OCI-LY3 (cell line): ENCODE measurements around the gene TMEM266.

ENCODE experiments used
- H2AFZ ChIP-seq: fragments of 200-600, 300-600 bp; shearing (Covaris generic); 2 replicates; pipeline ENCODE4 v1.6.0; 2014; ENCODE audit warnings: antibody characterized with exemption, low read depth, low read length
- H3K27ac ChIP-seq: fragments of 200-600, 300-600 bp; sonication (generic); 2 replicates; pipeline ENCODE4 v1.5.1; 2014; ENCODE audit warnings: mild to moderate bottlenecking, low read length, moderate library complexity, mixed read lengths
- H3K27me3 ChIP-seq: fragments of 200-600, 300-600 bp; sonication (generic); 2 replicates; pipeline ENCODE4 v1.6.1; 2014; ENCODE audit warnings: low read depth, low read length, mixed read lengths
- H3K36me3 ChIP-seq: fragments of 200-600, 300-600 bp; sonication (generic); replicated peaks from 2 replicates; pipeline ENCODE3; 2014; ENCODE audit warnings: low read depth, low read length, mixed read lengths
- H3K4me1 ChIP-seq: fragments of 300-600, 200-600 bp; sonication (generic); 2 replicates; pipeline ENCODE4 v1.6.1; 2014; ENCODE audit warnings: low read length, mixed read lengths
- H3K4me2 ChIP-seq: fragments of 200-600, 300-600 bp; sonication (generic); 2 replicates; pipeline ENCODE4 v1.6.1; 2014; ENCODE audit warnings: low read length, mixed read lengths
- H3K4me3 ChIP-seq: fragments of 300-600, 200-600 bp; sonication (generic); 2 replicates; pipeline ENCODE4 v1.5.1; 2014; ENCODE audit warnings: antibody characterized with exemption, mild to moderate bottlenecking, low read length, moderate library complexity
- H3K79me2 ChIP-seq: fragments of 300-600, 200-600 bp; shearing (Covaris generic); 2 replicates; pipeline ENCODE4 v1.6.1; 2014; ENCODE audit warnings: mild to moderate bottlenecking, low read length, mixed read lengths
- H3K9ac ChIP-seq: fragments of 300-600, 200-600 bp; shearing (Covaris generic); 2 replicates; pipeline ENCODE4 v1.6.0; 2014; ENCODE audit warnings: mild to moderate bottlenecking, low read length, moderate library complexity
- H3K9me3 ChIP-seq: fragments of 200-600, 300-600 bp; shearing (Covaris generic); 2 replicates; pipeline ENCODE4 v1.6.1; 2014; ENCODE audit warnings: low read length, mixed read lengths; ENCODE audit not compliant: insufficient read depth
- H4K20me1 ChIP-seq: fragments of 200-600, 300-600 bp; sonication (generic); 2 replicates; pipeline ENCODE4 v1.6.1; 2016; ENCODE audit warnings: low read length, mixed read lengths; ENCODE audit not compliant: insufficient read depth
- EZH2phosphoT487 ChIP-seq: fragments of 200-600 bp; shearing (Covaris generic); IDR thresholded peaks from 2 replicates; pipeline ENCODE4 v1.6.1; 2018; ENCODE audit warnings: antibody characterized with exemption, mixed run types, low read depth
- TF ChIP-seq, protein P1 (sequence below): fragments of 200-600, 300-600 bp; sonication (generic); IDR thresholded peaks from 2 replicates; pipeline ENCODE4 v1.5.1; 2014; ENCODE audit warnings: antibody characterized with exemption, low read length, low read depth

The TMEM266 gene

GRCh38 chr15:76197703-76198455 is 138.1 kb downstream of the TMEM266 start:
- H4K20me1 ChIP-seq, result no peaks in the 10 kb centered on the region
- no peak overlapping the region for H3K9ac ChIP-seq
- TF ChIP-seq, protein P1, sequence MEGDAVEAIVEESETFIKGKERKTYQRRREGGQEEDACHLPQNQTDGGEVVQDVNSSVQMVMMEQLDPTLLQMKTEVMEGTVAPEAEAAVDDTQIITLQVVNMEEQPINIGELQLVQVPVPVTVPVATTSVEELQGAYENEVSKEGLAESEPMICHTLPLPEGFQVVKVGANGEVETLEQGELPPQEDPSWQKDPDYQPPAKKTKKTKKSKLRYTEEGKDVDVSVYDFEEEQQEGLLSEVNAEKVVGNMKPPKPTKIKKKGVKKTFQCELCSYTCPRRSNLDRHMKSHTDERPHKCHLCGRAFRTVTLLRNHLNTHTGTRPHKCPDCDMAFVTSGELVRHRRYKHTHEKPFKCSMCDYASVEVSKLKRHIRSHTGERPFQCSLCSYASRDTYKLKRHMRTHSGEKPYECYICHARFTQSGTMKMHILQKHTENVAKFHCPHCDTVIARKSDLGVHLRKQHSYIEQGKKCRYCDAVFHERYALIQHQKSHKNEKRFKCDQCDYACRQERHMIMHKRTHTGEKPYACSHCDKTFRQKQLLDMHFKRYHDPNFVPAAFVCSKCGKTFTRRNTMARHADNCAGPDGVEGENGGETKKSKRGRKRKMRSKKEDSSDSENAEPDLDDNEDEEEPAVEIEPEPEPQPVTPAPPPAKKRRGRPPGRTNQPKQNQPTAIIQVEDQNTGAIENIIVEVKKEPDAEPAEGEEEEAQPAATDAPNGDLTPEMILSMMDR, result no peak
- no peak for TF ChIP-seq EZH2phosphoT487
- H3K4me3 ChIP-seq, result no peak overlapping the region
- H3K79me2 ChIP-seq, result no peaks in the 10 kb centered on the region
- H3K4me2 ChIP-seq, result no peak overlapping the region
- no peaks in the 10 kb centered on the region for H3K9me3 ChIP-seq
- H3K4me1 ChIP-seq, result no peaks in the 10 kb centered on the region
- no peaks in the 10 kb centered on the region for H3K36me3 ChIP-seq
- no peak overlapping the region for H3K27ac ChIP-seq
- no peak overlapping the region for H2AFZ ChIP-seq
- no peaks in the 10 kb centered on the region for H3K27me3 ChIP-seq

GRCh38 chr15:76198456-76199105 is 138.8 kb downstream of the TMEM266 start:
- Histone ChIP-seq H2AFZ (no peak overlapping the region), H3K79me2 (no peaks in the 10 kb centered on the region), H3K9me3 (no peaks in the 10 kb centered on the region), H3K4me3 (no peak overlapping the region), H3K36me3 (no peaks in the 10 kb centered on the region), H4K20me1 (no peaks in the 10 kb centered on the region), H3K27me3 (no peaks in the 10 kb centered on the region), H3K9ac (no peak overlapping the region), H3K4me2 (no peak overlapping the region), H3K4me1 (no peaks in the 10 kb centered on the region), H3K27ac (no peak overlapping the region)
- no peak for TF ChIP-seq EZH2phosphoT487
- TF ChIP-seq, protein P1, result no peak

GRCh38 chr15:76199106-76200082 is 139.6 kb downstream of the TMEM266 start:
- Histone ChIP-seq H3K27ac (no peak overlapping the region), H3K36me3 (no peaks in the 10 kb centered on the region), H2AFZ (no peak overlapping the region), H3K9me3 (no peaks in the 10 kb centered on the region), H3K4me3 (no peak overlapping the region), H3K4me1 (no peaks in the 10 kb centered on the region), H3K79me2 (no peaks in the 10 kb centered on the region), H3K27me3 (no peaks in the 10 kb centered on the region), H3K4me2 (no peak overlapping the region), H4K20me1 (no peaks in the 10 kb centered on the region), H3K9ac (no peak overlapping the region)
- TF ChIP-seq EZH2phosphoT487, result no peak
- TF ChIP-seq, protein P1, result no peak
